Measurements from ENCODE around the gene FAM227A.
A peak's percentile ranks its signal among the peaks of the same experiment; 100 is the strongest.

FAM227A gene

GRCh38 chr22:38656256-38657044, at the start of gene FAM227A, which contains the start of gene CBY1:
Gene FAM227A (minus strand): TSS chr22:38656392. CDS start chr22:38650168, 6,224 bp downstream.
Gene CBY1 (plus strand): TSS chr22:38656638. CDS start chr22:38668055, 11,417 bp downstream.
- no peak for TF ChIP-seq CTCF (IDR thresholded peaks at IDR 0.05; ENCODE audit: borderline replicate concordance, control extremely low read depth, extremely low read depth, insufficient read depth, missing control alignments)
- DNase-seq (ENCODE audit: low spot score): peak; percentile 98
- in situ Hi-C loops (cut with MboI; ENCODE audit: low sequenced_read_pairs, unreplicated experiment): no loop called here

- in situ Hi-C loops (cut with MboI; ENCODE audit: low sequenced_read_pairs, unreplicated experiment): no loop called here
- no peak for TF ChIP-seq CTCF (IDR thresholded peaks at IDR 0.05; ENCODE audit: borderline replicate concordance, control extremely low read depth, extremely low read depth, insufficient read depth, missing control alignments)
- peak; percentile 96 for DNase-seq (ENCODE audit: low spot score)
Measured at GRCh38 chr22:38705235-38706100, 49.3 kb upstream of the FAM227A start, which contains the start of gene GTPBP1. Gene GTPBP1 (plus strand): TSS chr22:38705944. CDS start chr22:38705956, 12 bp downstream.

GRCh38 chr22:38704654-38705234, 48.6 kb upstream of the FAM227A start:
- DNase-seq (ENCODE audit: low spot score): no peak
- TF ChIP-seq CTCF (IDR thresholded peaks at IDR 0.05; ENCODE audit: borderline replicate concordance, control extremely low read depth, extremely low read depth, insufficient read depth, missing control alignments): no peak
- in situ Hi-C loops (cut with MboI; ENCODE audit: low sequenced_read_pairs, unreplicated experiment): no loop called here

- in situ Hi-C loops (cut with MboI; ENCODE audit: low sequenced_read_pairs, unreplicated experiment): no loop called here
- no peak for TF ChIP-seq CTCF (IDR thresholded peaks at IDR 0.05; ENCODE audit: borderline replicate concordance, control extremely low read depth, extremely low read depth, insufficient read depth, missing control alignments)
- DNase-seq (ENCODE audit: low spot score): peak; percentile 97
Measured at GRCh38 chr22:38700789-38701628, 44.8 kb upstream of the FAM227A start, which contains the start of gene JOSD1. Gene JOSD1 (minus strand): TSS chr22:38700943. CDS start chr22:38699987, 956 bp downstream.

GRCh38 chr22:38700270-38700788, 44.1 kb upstream of the FAM227A start:
- TF ChIP-seq CTCF (IDR thresholded peaks at IDR 0.05; ENCODE audit: borderline replicate concordance, control extremely low read depth, extremely low read depth, insufficient read depth, missing control alignments): no peak
- in situ Hi-C loops (cut with MboI; ENCODE audit: low sequenced_read_pairs, unreplicated experiment): no loop called here
- no peak for DNase-seq (ENCODE audit: low spot score)
